GM21360 (cell line): ENCODE measurements around the gene PCDHGB2.
"Not testable (repeated sequence)": the region's sequence is repeated elsewhere in the genome, so short reads cannot be mapped to it uniquely, and the experiment has no call there.

Source experiments
- ATAC-seq: cut with Tn5 transposase; IDR thresholded peaks from one replicate; pipeline ENCODE4 v1.9.1; 2021; ENCODE audit warnings: mild to moderate bottlenecking, moderate library complexity; ENCODE audit not compliant: unreplicated experiment

PCDHGB2 gene

GRCh38 chr5:141383345-141383744, 23.6 kb downstream of the PCDHGB2 start:
- no peak for ATAC-seq

- no peak for ATAC-seq
Observed at GRCh38 chr5:141384471-141385267, 24.9 kb downstream of the PCDHGB2 start.

- ATAC-seq, result peak; percentile 84
Observed at GRCh38 chr5:141387557-141388311, 27.9 kb downstream of the PCDHGB2 start, which contains the start of gene PCDHGB4. TSS of gene PCDHGB4 (plus strand) at chr5:141387698. CDS start at chr5:141387885, 187 bp downstream.

- ATAC-seq, result no peak
Observed at GRCh38 chr5:141388661-141389060, 28.9 kb downstream of the PCDHGB2 start.

- ATAC-seq, result no peak
Observed at GRCh38 chr5:141389153-141390042, 29.6 kb downstream of the PCDHGB2 start.

GRCh38 chr5:141392429-141393198, 32.8 kb downstream of the PCDHGB2 start, which contains the start of gene PCDHGA8:
TSS of gene PCDHGA8 (plus strand) at chr5:141392633. CDS start at chr5:141392814, 181 bp downstream.
- no peak for ATAC-seq

- ATAC-seq, result no peak
Observed at GRCh38 chr5:141393267-141393666, 33.5 kb downstream of the PCDHGB2 start.

GRCh38 chr5:141394401-141395187, 34.8 kb downstream of the PCDHGB2 start:
- ATAC-seq, result not testable (repeated sequence)

GRCh38 chr5:141397756-141398551, 38.2 kb downstream of the PCDHGB2 start, which contains the start of gene PCDHGB5:
TSS of gene PCDHGB5 (plus strand) at chr5:141397947. CDS start at chr5:141398128, 181 bp downstream.
- peak; percentile 99 for ATAC-seq

GRCh38 chr5:141398608-141399007, 38.8 kb downstream of the PCDHGB2 start:
- ATAC-seq, result no peak

GRCh38 chr5:141399555-141400258, 39.9 kb downstream of the PCDHGB2 start:
- no peak for ATAC-seq

GRCh38 chr5:141402553-141403243, 42.9 kb downstream of the PCDHGB2 start, which contains the start of gene PCDHGA9:
TSS of gene PCDHGA9 (plus strand) at chr5:141402778. CDS start at chr5:141402953, 175 bp downstream.
- ATAC-seq, result no peak

GRCh38 chr5:141403387-141403786, 43.6 kb downstream of the PCDHGB2 start:
- no peak for ATAC-seq

GRCh38 chr5:141407790-141408505, 48.2 kb downstream of the PCDHGB2 start, which contains the start of gene PCDHGB6:
TSS of gene PCDHGB6 (plus strand) at chr5:141408021. CDS start at chr5:141408203, 182 bp downstream.
- ATAC-seq, result peak; percentile 86

- ATAC-seq, result no peak
Observed at GRCh38 chr5:141409598-141410306, 50.0 kb downstream of the PCDHGB2 start.

GRCh38 chr5:141411575-141411974, 51.8 kb downstream of the PCDHGB2 start:
- ATAC-seq, result no peak
